ENCODE results near the gene EXOSC5. TPM values are rescaled to one million over a fixed set of nuclear protein-coding genes. Genes with fewer than 3 reads are reported as not detected.
A peak's percentile ranks its signal among the peaks of the same experiment; 100 is the strongest.

Gene EXOSC5
- total RNA-seq, 1 experiment from 2014 or later: 45.8 TPM

- ChIA-PET CTCF (interaction anchor here (0.5 to 4.2 kb wide), 6 partner anchors 12 to 117 kb away, joined by 3 to 34 read pairs (median 4); partner anchors contain the start of gene TGFB1), POLR2A (no interaction called here)
- Mint-ChIP-seq H3K4me1 (ENCODE audit: insufficient read depth, unreplicated experiment) (peaks cover 22% of the 10 kb centered on the region), H3K27me3 (ENCODE audit: insufficient read depth, unreplicated experiment) (no peaks in the 10 kb centered on the region), H3K27ac (ENCODE audit: low read depth, unreplicated experiment) (peak overlapping the region; percentile 83), H3K9me3 (ENCODE audit: unreplicated experiment) (no peaks in the 10 kb centered on the region), H3K4me3 (ENCODE audit: unreplicated experiment) (peak overlapping the region; percentile 46), H3K36me3 (ENCODE audit: insufficient read depth, unreplicated experiment) (peaks cover 6% of the 10 kb centered on the region)
- BruUV-seq (replicated peaks): no TSS peak
- peak; percentile 9 for TF ChIP-seq CTCF (IDR thresholded peaks at IDR 0.05; ENCODE audit: unreplicated experiment)
- intact Hi-C loops (cut with micrococcal nuclease): no loop called here
- DNase-seq (ENCODE audit: unreplicated experiment): no peak
Measured at GRCh38 chr19:41366089-41366488, 31.1 kb downstream of the EXOSC5 start.

- ChIA-PET POLR2A (interaction anchor here (0.5 to 3.4 kb wide), 22 partner anchors 11 to 943 kb away, joined by 3 to 41 read pairs (median 5); partner anchors contain the start of genes BCKDHA, CCDC97, DMAC2 and HNRNPUL1), CTCF (interaction anchor here (1.4 to 4.2 kb wide), 4 partner anchors 8 to 102 kb away, joined by 5 to 34 read pairs (median 6); partner anchors contain the start of gene TGFB1)
- peak overlapping the region; percentile 100 for H3K27ac Mint-ChIP-seq (ENCODE audit: low read depth, unreplicated experiment)
- no peak for DNase-seq (ENCODE audit: unreplicated experiment)
- TF ChIP-seq CTCF (IDR thresholded peaks at IDR 0.05; ENCODE audit: unreplicated experiment): no peak
- H3K4me3 Mint-ChIP-seq (ENCODE audit: unreplicated experiment): peak overlapping the region; percentile 98
- BruUV-seq (replicated peaks): no TSS peak
- peaks cover 6% of the 10 kb centered on the region for H3K36me3 Mint-ChIP-seq (ENCODE audit: insufficient read depth, unreplicated experiment)
- peaks cover 21% of the 10 kb centered on the region for H3K4me1 Mint-ChIP-seq (ENCODE audit: insufficient read depth, unreplicated experiment)
- H3K27me3 Mint-ChIP-seq (ENCODE audit: insufficient read depth, unreplicated experiment): no peaks in the 10 kb centered on the region
- intact Hi-C loops (cut with micrococcal nuclease): loop anchor here (1.0 kb wide), 1 partner anchor 33 kb away; the partner anchor contains the start of genes BCKDHA and EXOSC5
- H3K9me3 Mint-ChIP-seq (ENCODE audit: unreplicated experiment): no peaks in the 10 kb centered on the region
Measured at GRCh38 chr19:41364524-41365391, 32.4 kb downstream of the EXOSC5 start.

GRCh38 chr19:41363753-41364523 is 33.2 kb downstream of the EXOSC5 start, which contains the start of gene B9D2:
TSS of gene B9D2 (minus strand) at chr19:41364149. CDS start at chr19:41363519, 630 bp downstream.
- Mint-ChIP-seq H3K27ac (ENCODE audit: low read depth, unreplicated experiment) (peak within 1 kb of the TSS; percentile 100), H3K4me3 (ENCODE audit: unreplicated experiment) (peak within 1 kb of the TSS; percentile 98), H3K9me3 (ENCODE audit: unreplicated experiment) (no peaks in the 10 kb centered on the region), H3K4me1 (ENCODE audit: insufficient read depth, unreplicated experiment) (peaks cover 21% of the 10 kb centered on the region), H3K27me3 (ENCODE audit: insufficient read depth, unreplicated experiment) (no peaks in the 10 kb centered on the region), H3K36me3 (ENCODE audit: insufficient read depth, unreplicated experiment) (peaks cover 6% of the 10 kb centered on the region)
- intact Hi-C loops (cut with micrococcal nuclease): loop anchor here (1.0 kb wide), 1 partner anchor 33 kb away; the partner anchor contains the start of genes BCKDHA and EXOSC5
- TF ChIP-seq CTCF (IDR thresholded peaks at IDR 0.05; ENCODE audit: unreplicated experiment): no peak
- POLR2A ChIA-PET: interaction anchor here (0.5 to 3.4 kb wide), 30 partner anchors 9 to 942 kb away, joined by 3 to 41 read pairs (median 5); partner anchors contain the start of genes BCKDHA, CCDC97, DMAC2 and EXOSC5
- BruUV-seq (replicated peaks): TSS peak; percentile 85
- DNase-seq (ENCODE audit: unreplicated experiment): peak; percentile 99
- CTCF ChIA-PET: interaction anchor here (0.6 to 4.2 kb wide), 8 partner anchors 9 to 851 kb away, joined by 3 to 34 read pairs (median 4); partner anchors contain the start of gene TGFB1
